BJ (cell line): Measurements from ENCODE around the gene AMN. TPM values are rescaled to one million over a fixed set of nuclear protein-coding genes. Genes with fewer than 3 reads are reported as not detected.

ENCODE experiments used
- CTCF ChIA-PET: fragments of 350-600 bp; formaldehyde crosslinking; extraction: SDS; loops from one replicate; lab custom pipeline; 2021; ENCODE audit warnings: antibody characterized with exemption, inconsistent platforms; lab: Yijun Ruan, JAX
- POLR2A ChIA-PET: fragments of 300-600 bp; sonication (Branson Sonifier 250); formaldehyde crosslinking; extraction: SDS; loops from one replicate; lab custom pipeline; 2021; ENCODE audit warnings: antibody characterized with exemption; lab: Charles Lee
- DNase-seq: peaks from one replicate; pipeline ENCODE4 v3.0.0-alpha.2; 2011; ENCODE audit warnings: low read depth
- H3K27me3 ChIP-seq: 2 replicates; pipeline ENCODE4 v1.6.0; 2011; ENCODE audit warnings: low read length; ENCODE audit not compliant: control insufficient read depth, insufficient read depth
- H3K36me3 ChIP-seq: 2 replicates; pipeline ENCODE4 v1.5.1; 2011; ENCODE audit warnings: low read length; ENCODE audit not compliant: control insufficient read depth, insufficient read depth
- H3K4me3 ChIP-seq: 2 replicates; pipeline ENCODE4 v1.5.1; 2011; ENCODE audit warnings: low read depth, mild to moderate bottlenecking, control low read depth, low read length
- polyA plus RNA-seq: library from polyadenylated mRNA; depleted of rRNA; stranded (reverse); fragments of >200 nt; gene quantifications from 2 replicates; pipeline ENCODE4 v1.2.3, GENCODE V29; 2011
- TF ChIP-seq, protein P1 (sequence below): IDR thresholded peaks from 2 replicates; pipeline ENCODE4 v1.5.1; 2011; ENCODE audit warnings: low read depth, mild to moderate bottlenecking, control low read depth, inconsistent platforms, low read length, moderate library complexity; ENCODE audit not compliant: insufficient read depth

Gene AMN
- polyA plus RNA-seq, 1 experiment: 0.17 TPM

DNA sequence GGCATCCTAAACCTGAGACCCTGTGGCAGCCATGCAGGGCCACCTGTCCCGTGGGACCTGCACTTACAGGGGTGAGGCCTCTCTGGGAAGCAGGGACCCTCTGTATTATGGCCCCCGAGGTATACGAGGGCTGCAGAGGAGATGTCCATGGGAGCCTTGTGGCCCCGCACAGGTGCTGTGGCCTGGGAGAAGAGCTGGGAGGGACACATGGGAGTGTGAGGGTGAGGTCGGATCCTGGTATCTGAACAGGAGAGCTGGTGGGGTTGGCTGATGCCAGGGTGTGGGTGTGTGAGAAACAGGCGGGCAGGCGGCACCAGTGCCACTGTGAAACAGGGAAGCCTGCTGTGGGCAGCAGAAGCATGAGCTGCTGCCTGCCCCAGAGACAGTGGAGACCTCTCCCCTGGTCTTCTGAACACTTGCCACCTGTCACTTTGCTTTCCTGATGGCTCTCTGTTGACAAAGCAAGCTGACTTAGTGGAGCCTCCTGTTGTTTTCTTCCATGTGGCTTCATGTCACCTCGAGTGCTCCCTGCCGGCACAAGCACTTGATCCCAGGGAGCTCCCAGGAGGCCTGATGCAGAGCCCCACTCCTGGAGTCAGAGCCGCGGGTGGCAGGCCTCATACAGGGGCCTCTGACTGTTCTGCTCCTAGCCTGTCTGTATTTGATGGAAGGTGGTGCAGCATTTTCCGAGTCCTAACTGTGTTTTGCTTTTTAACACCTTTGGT, 19.8 kb upstream of the AMN start:
- ChIA-PET CTCF (no interaction called here), POLR2A (no interaction called here)
- TF ChIP-seq, protein P1, sequence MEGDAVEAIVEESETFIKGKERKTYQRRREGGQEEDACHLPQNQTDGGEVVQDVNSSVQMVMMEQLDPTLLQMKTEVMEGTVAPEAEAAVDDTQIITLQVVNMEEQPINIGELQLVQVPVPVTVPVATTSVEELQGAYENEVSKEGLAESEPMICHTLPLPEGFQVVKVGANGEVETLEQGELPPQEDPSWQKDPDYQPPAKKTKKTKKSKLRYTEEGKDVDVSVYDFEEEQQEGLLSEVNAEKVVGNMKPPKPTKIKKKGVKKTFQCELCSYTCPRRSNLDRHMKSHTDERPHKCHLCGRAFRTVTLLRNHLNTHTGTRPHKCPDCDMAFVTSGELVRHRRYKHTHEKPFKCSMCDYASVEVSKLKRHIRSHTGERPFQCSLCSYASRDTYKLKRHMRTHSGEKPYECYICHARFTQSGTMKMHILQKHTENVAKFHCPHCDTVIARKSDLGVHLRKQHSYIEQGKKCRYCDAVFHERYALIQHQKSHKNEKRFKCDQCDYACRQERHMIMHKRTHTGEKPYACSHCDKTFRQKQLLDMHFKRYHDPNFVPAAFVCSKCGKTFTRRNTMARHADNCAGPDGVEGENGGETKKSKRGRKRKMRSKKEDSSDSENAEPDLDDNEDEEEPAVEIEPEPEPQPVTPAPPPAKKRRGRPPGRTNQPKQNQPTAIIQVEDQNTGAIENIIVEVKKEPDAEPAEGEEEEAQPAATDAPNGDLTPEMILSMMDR: no peak
- no peaks in the 10 kb centered on the region for H3K27me3 ChIP-seq
- no peak for DNase-seq
- H3K4me3 ChIP-seq: no peak overlapping the region
- H3K36me3 ChIP-seq: peaks cover 15% of the 10 kb centered on the region

DNA sequence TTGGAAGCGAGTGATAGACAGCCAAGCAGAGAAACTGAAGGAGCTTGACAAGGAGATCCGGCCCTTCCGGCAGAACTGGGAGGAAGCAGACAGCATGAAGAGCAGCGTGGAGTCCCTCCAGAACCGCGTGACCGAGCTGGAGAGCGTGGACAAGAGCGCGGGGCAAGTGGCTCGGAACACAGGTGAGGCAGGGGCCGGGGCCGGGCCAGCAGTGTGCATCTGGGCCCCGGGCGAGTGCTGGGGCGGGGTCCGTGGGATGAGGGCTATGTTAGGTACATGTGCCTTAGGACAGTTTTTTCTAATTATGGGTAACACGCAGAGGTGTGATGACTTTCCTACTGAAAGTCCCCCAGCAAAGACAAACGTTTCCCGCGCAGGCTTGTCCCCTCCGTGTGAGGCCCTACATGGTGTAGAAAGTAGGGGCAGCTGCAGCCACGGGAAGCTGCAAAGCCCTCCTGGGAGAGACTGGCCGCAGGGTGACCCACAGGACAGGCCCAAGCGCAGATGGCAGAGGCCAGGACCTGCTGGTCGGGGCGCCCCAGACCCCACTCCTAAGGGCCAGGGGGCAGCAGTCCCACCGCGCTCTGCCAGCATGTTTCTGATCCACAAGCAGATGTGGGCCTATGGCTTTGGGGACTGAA, 19.1 kb upstream of the AMN start:
- TF ChIP-seq, protein P1: no peak
- ChIA-PET CTCF (no interaction called here), POLR2A (no interaction called here)
- no peaks in the 10 kb centered on the region for H3K27me3 ChIP-seq
- H3K4me3 ChIP-seq: no peak overlapping the region
- no peak for DNase-seq
- H3K36me3 ChIP-seq: peaks cover 15% of the 10 kb centered on the region

DNA sequence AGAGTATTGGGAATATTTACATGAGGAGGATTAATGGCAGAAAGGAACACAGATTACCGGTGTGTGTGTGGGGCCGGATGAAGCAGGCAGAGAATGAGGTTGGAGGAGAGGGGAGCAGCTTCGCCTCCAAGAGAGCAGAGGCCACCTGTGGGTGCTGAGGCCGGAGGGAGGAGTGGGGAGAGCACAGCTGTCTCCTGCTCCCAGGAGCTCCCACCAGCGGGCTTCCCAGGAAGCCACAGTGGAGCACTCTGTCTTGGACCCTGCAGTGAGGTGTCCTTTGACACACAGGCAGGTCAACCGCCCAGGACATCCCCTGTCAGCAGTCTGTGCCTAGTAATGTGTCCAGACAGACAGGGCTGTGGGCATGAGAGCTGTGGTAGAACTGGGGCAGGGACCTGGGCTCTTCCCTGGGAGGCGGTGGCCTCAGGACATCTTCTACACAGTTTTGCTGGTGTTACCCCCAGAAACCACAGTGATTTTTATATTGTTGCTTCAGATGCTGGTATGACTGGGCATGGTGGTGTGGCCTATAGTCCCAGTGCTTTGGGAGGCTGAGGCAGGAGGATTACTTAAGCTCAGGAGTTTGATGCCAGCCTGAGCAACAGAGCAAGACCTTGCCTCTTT, 18.5 kb upstream of the AMN start:
- Histone ChIP-seq H3K4me3 (no peak overlapping the region), H3K27me3 (no peaks in the 10 kb centered on the region), H3K36me3 (peaks cover 15% of the 10 kb centered on the region)
- ChIA-PET POLR2A (no interaction called here), CTCF (interaction anchor here (1.2 kb wide), 1 partner anchor 14 kb away, joined by 3 read pairs; no protein-coding TSS in a partner anchor)
- TF ChIP-seq, protein P1: no peak
- DNase-seq: no peak

DNA sequence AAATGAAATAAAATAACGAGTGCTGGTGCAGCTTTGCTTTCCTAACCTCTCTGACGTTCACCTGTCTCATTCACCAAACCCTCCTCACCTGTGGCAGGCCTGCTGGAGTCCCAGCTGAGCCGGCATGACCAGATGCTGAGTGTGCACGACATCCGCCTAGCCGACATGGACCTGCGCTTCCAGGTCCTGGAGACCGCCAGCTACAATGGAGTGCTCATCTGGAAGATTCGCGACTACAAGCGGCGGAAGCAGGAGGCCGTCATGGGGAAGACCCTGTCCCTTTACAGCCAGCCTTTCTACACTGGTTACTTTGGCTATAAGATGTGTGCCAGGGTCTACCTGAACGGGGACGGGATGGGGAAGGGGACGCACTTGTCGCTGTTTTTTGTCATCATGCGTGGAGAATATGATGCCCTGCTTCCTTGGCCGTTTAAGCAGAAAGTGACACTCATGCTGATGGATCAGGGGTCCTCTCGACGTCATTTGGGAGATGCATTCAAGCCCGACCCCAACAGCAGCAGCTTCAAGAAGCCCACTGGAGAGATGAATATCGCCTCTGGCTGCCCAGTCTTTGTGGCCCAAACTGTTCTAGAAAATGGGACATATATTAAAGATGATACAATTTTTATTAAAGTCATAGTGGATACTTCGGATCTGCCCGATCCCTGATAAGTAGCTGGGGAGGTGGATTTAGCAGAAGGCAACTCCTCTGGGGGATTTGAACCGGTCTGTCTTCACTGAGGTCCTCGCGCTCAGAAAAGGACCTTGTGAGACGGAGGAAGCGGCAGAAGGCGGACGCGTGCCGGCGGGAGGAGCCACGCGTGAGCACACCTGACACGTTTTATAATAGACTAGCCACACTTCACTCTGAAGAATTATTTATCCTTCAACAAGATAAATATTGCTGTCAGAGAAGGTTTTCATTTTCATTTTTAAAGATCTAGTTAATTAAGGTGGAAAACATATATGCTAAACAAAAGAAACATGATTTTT, 17.1 kb upstream of the AMN start:
- no peak for DNase-seq
- ChIA-PET POLR2A (no interaction called here), CTCF (interaction anchor here (0.9 to 1.2 kb wide), 2 partner anchors 8 to 12 kb away, joined by 3 read pairs; no protein-coding TSS in a partner anchor)
- peaks cover 13% of the 10 kb centered on the region for H3K36me3 ChIP-seq
- TF ChIP-seq, protein P1: no peak
- H3K27me3 ChIP-seq: no peaks in the 10 kb centered on the region
- no peak overlapping the region for H3K4me3 ChIP-seq
